Stimulated activated CD4-positive, alpha-beta T cell treated with anti-CD3 and anti-CD28 coated beads, Interleukin-12 subunit alpha, Interleukin-12 subunit beta, amount 100 ng/mL, for 48 hours (primary cell): ENCODE data around the gene EME2.

ENCODE experiments used
- DNase-seq, 3 donors: peaks; one replicate each; pipeline ENCODE4 v3.0.0-alpha.2; 2020; ENCODE audit warnings: low read depth in 2 of 3, low spot score in 1 of 3

Gene EME2

DNA sequence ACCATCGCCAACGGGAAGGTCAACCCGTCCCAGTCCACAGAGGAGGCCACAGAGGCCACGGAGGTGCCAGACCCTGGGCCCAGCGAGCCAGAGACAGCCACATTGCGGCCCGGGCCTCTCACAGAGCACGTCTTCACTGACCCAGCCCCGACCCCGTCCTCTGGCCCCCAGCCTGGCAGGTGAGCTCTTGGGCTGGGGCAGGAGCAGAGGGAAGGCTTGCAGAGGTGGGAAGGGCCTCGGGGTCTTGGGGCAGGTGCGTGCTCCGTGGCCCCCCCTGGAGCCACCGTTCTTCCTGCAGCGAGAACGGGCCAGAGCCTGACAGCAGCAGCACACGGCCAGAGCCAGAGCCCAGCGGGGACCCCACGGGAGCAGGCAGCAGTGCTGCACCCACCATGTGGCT lies 6.4 kb upstream of the EME2 start:
- DNase-seq: no peak

DNA sequence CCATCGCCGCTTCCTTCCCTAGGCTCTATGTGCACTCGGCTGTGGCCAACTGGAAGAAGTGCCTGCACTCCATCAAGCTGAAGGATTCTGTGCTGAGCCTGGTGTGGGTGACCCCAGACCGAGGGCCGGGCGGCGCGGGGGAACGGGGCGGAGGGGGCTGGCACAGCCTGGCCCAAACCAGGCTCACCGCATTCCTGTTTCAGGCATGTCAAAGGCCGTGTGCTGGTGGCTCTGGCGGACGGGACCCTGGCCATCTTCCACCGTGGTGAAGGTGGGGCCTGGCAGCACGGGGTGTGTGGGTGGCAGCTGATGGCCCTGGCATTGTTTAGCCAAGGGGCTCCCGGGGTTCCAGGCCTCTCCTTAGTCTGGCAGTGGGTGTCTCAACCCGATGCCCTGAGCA lies 5.9 kb upstream of the EME2 start:
- DNase-seq: no peak

DNA sequence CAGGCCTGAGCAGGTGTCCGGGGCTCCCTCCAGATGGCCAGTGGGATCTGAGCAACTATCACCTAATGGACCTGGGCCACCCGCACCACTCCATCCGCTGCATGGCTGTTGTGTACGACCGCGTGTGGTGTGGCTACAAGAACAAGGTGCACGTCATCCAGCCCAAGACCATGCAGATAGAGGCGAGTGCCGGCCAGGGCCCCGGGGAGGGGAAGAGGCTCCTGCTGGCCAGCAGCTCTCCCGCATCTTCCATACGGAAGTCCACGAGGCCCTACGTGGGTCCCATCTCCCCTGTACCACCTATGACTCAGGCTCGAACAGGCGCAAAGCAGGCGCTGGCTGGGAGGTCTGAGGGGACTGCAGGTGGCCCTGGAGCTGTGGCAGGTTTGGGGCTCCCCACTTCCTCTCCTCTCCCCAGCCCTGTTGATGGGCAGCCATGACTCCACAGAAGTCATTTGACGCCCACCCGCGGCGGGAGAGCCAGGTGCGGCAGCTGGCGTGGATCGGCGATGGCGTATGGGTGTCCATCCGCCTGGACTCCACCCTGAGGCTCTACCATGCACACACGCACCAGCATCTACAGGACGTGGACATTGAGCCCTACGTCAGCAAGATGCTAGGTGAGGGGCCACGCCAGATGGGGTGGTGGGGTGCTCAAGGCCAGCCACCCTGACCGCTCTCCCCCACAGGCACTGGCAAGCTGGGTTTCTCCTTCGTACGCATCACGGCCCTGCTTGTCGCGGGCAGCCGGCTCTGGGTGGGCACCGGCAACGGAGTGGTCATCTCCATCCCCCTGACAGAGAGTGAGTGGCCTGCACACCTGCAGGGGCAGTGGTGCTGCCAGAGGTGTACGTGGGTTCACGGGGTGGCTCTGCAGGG lies 5.3 kb upstream of the EME2 start:
- DNase-seq: no peak

DNA sequence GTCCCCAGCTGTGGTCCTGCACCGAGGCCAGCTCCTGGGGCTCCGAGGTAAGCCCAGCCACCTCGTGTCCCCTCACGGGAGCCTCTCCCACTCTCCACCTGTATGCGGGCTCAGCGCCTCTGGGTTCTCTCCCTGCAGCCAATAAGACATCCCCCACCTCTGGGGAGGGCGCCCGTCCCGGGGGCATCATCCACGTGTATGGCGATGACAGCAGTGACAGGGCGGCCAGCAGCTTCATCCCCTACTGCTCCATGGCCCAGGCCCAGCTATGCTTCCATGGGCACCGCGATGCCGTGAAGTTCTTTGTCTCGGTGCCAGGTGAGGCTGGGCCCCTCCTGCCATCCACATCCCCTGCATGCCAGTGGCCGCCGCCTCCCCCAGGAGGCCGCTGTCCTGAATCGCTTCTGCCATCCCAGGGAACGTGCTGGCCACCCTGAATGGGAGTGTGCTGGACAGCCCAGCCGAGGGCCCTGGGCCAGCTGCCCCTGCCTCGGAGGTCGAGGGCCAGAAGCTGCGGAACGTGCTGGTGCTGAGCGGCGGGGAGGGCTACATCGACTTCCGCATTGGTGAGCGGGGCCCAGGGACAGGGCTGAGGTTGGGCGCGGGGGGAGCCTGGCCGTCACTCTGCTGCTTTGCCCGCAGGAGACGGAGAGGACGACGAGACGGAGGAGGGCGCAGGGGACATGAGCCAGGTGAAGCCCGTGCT lies 4.4 kb upstream of the EME2 start:
- no peak for DNase-seq

DNA sequence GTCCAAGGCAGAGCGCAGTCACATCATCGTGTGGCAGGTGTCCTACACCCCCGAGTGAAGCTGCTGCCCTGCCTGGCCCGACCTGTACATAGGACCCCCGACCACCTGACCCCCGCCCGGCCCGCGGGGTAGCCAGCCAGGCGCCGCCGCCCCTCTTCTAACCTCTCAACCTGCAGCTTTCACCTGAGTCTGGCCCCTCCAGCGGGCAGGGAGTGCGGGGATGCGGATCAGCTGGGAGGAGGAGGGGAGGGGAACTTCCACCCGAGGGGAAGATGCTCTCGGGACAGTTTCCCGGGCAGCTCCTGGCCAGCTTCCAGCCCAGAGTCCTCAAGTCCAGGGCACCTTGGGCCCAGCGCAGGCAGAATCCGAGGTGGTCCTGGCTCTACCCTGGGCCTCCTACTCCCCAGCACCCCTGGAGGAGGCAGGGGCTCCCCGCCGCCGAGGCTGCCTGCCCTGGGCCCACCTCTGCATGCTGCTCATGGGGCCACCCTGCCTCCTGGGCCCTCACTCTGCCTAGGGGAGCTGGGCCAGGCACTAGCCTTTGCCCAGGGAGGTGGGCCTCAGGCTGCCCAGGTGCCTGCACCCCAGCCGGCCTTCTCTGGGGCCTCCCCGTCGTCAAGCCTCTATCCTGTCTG lies 3.7 kb upstream of the EME2 start:
- no peak for DNase-seq

DNA sequence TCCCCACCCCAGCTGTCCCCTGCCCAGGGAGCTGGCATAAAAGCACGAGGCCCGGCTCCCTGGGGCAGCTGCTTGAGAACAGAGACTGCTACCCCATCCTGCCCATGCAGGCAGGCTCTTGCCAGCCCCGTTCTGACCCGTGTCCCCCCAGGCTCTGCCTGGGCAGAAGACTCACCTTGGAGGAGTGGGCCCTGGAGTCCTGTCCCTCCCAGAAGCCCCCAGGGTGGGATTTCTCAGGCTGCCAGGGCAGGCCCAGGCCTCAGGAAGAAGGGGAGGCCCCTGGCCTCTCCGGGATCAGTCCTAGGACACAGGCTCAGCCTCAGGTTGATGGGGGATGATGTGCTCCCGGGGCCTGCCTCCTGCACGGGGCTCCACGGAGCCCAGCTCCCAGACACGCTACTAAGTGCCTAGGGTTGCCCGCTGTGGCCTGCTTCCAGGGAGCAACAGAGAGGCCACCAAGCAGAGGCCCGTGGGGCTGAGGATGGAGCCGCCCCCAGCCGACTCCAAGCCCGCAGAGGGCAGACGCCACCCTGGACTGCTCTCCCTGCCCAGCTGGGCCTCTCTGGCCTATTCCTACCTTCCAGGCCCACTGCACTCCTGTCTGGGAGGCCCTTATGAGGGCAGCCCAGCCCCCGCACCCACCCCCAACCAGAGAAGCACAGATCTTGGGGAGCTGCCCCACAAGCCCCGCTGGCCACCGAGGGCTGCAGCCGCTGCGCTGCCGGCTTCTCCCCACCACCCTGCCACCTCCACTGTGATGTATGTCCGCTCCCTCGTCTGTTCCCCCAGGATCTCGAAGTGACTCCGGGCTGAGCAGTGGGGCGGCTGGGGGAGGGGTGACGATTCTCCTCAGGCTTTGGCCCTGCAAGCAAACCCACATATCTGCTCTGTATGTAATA lies 3.0 kb upstream of the EME2 start:
- DNase-seq: no peak

DNA sequence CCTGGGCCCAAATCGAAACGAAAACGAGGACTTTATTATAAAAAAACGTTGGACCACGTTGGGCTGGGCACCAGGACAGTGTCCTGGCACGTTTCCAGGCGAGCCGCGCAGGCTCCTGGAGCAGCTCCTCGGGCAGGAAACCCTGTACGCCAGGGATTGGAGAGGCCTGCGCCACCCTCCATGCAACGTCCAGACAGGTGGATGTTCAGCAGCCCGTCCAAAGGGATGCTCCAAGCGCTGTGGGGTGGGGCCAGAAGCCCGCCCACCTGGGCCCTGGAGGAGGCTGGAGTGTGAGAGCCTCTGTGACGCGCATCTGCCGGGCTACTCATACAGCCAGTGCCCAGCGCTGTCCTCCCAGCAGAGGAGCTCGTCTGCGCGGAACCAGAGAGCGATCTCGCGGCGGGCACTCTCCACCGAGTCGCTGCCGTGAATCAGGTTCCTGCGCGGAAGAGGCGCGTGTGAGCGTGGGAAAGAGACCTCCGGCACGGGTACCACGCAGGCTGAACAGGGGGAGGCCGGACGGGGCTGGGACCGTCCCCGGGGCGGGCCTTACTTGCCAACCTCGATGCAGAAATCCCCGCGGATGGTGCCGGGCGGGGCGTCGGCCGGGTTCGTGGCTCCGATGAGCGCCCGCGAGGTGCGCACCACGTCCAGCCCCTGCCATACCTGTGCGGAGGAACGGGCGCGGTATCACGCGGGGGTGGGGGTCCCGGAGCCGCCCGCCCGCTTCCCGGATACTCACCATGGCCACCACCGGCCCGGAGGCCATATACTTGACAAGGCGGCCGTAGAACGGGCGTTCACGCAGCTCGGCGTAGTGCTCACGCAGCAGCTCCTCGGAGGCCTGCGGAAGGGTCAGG lies 2.1 kb upstream of the EME2 start:
- DNase-seq: peak in 2 of 3 donors; percentile 39 to 51

DNA sequence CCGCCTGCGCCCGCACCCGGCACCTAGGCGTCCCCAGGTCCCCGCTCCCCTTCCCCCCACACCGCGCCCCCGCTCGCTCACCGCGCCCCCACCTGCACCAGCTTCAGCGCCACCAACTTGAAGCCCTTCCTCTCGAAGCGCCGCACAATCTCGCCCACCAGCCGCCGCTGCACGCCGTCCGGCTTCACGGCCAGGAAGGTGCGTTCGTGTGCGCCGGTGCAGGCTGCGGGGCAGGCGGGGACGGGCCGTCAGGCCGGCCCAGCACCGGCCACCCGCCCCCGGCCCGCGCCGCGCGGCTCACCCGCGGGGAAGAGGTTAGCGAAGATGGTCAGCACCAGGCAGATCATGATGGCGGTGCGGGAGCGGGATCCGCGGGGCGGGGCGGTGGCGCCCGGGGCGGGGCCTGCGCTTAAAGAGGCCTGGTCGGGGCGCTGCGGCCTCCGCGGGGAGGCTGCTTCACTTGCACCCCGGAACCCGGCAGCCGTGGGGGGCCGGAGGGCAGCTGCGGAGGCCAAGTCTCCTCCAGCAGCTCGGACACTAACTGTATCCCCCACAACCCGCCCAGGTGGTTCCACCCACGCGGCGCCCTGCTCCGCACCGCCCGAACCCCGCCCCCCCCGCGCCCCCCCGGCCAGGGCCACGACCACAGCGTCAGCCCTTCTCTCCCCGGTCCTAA lies 1.3 kb upstream of the EME2 start, which contains the start of gene NME3:
Gene NME3, minus strand, starts transcription at position 356 of the 676 bp plus-strand sequence. Its CDS starts 9 bp downstream, at position 347.
- peak; percentile 54 to 79 (median 77) for DNase-seq

DNA sequence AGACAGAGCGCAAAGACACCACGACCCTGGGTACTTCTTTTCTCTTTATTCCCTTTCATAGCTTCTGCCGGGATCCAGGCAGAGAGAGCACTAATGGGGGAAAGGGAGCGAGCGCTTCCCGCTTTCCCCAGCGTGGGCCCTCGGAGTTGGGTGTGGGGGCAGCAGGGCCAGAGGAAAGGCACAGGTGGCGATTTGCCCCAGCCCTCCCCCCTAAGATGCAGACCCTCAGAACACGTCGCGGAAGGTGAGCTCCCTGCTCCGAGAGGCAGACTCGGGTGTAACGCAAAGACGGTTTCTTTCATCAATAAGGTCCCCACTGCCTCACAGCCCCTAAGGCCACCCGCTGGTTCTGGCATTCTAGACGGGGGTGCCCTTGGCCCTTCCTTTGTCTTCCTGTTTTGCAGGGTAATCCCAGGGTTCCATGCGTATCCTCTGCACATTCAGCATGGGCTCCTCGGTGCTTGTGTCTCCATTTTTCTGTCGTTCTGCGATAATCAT lies 697 bp upstream of the EME2 start:
- DNase-seq: no peak

DNA sequence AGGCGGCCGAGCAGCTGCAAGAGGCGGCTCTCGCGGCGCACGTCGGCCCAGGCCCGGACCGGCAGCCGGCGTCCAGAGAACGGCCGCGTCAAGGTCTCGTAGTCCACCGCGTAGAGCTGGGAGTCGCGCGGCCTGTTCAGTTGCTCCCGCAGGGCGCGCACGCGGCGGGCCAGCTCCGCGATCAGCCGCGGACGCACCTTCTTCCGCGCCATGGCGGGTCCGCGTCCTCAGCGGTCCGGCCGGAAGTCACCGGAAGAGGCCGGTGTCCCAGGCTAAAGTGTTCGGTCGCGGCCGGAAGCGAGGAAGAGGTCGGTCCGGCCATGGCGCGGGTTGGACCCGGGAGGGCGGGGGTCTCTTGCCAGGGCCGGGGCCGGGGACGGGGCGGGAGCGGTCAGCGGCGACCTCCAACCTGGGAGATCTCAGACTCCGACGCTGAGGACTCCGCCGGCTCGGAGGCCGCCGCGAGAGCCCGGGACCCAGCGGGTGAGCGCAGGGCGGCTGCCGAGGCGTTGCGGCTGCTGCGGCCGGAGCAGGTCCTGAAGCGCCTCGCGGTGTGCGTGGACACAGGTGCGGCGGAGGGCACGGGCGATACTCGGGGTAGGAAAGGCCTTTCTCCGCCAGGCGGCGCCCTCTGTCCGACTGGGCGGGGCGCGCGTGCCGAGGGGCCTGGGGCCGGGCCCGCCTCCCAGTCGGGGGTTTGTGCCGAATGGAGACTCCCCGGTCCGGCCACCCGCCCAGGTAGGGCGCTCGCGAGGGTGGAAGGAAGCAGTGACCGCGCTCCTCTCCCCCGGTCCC lies 495 bp downstream of the EME2 start, which contains the start of gene MRPS34:
Gene MRPS34, minus strand, starts transcription at position 227 of the 795 bp plus-strand sequence. Its CDS starts 15 bp downstream, at position 212.
- DNase-seq: peak; percentile 65 to 75 (median 72)

DNA sequence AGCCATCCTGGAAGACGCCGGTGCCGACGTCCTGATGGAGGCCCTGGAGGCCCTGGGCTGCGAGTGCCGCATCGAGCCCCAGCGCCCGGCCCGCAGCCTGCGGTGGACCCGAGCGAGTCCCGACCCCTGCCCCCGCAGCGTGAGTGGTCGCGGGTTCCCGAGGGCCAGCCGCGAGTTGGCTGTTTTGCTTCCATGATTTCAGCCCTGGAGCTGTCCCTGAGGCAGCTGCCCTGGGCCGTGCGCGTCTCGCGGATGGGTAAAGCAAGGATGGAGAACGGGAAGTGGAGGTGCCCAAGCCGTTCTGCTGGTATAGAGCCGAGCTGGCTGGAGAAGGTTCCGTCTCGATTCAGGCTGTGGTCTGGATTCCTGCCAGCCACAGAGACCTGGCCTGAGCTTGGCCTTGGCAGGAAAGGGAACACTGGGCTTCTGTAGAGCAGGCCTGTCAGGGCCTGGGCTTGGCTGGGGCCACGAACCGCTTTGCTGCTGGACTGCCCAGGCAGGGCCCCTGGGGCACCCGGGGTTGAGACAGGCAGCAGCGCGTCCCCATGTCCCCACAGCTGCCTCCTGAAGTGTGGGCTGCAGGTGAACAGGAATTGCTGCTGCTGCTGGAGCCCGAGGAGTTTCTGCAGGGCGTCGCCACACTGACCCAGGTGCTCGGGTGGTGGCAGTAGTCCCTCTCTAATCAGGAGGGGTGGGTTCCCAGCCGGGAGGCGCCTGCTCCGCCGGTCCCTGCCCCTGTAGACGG lies 1.3 kb downstream of the EME2 start:
- peak in 2 of 3 donors; percentile 8 to 16 for DNase-seq

DNA sequence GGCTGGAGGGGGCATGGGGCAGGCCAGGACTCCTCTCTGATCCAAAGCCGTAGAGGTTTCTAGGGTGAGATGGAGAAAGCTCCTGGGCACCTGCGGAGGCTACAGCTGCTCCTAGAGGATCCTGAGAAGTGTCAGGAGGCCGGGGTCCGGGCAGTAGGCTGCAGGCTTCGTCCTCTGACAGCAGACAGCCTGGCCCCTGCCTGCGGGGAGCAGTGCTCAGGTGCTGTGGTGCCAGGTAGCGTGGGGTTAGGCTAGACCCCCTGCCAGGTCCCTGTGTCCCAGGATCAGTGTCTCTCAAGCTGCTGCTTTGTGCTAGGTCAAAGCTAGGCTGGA lies 1.8 kb downstream of the EME2 start:
- DNase-seq: no peak

DNA sequence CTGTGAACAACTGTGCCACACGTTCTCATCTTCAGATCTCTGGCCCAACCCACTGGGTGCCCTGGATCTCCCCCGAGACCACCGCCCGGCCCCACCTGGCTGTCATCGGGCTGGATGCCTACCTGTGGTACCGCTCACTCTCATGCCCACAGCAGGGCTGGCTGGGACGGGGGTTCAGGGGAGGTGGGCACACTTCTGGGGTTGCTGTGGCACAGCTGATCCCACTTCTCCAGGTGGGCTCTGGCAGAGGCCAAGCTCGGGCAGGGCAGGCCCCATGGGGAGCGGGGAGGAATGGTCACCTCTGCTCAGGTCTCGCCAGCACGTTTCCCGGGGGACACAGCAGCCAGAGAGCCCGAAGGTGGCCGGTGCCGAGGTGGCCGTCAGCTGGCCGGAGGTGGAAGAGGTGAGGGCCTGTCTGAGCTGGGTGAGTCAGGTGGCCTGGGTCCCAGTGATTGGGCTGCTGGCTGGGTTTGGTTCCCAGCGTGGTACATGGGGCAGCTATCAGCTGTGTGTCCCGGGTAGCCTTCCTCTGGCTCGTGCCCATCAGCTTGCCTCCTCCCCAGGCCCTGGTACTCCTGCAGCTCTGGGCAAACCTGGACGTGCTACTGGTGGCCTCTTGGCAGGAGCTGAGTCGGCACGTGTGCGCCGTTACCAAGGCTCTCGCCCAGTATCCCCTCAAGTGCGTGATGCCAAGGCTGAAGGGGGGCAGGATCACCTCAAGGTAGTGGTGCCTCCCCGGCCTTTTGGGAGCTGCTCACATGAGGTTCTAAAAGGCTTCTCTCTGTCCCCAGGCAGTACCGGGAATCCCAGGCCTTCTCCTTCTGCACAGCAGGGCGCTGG lies 2.6 kb downstream of the EME2 start:
- no peak for DNase-seq

DNA sequence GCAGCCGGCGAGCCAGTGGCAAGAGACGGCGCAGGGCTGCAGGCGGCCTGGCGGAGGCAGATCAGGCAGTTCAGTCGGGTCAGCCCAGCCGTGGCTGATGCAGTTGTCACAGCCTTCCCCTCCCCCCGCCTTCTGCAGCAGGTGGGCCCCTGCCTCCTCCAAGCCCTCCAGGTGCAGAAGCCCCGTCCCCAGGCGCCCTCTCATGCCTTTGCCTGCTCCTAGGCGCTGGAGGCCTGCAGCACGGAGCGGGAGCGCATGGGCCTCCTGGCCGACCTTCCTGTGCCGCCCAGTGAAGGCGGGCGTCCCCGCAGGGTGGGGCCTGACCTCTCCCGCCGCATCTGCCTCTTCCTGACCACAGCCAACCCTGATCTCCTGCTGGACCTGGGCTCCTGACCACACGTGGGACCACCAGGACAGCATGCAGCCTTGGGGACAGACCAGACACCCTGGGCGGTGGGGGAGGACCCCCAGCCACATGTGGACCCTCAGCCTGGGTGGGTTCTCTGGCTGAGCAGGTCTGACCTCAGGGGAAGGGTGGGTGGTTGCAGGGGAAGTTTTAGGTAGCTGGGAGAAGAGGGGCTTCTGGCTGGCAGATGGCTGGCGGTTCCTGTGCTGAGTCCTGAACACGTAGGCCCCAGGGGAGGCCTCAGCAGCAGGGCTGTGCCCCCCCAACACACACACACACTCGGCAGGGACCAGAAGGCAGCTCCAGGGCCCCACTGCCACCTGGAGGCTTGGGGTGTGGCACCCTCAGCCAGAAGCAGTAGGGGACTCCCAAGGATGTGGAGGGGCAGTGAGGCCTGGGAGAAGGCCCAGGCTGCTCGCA lies 3.4 kb downstream of the EME2 start:
- DNase-seq: no peak

DNA sequence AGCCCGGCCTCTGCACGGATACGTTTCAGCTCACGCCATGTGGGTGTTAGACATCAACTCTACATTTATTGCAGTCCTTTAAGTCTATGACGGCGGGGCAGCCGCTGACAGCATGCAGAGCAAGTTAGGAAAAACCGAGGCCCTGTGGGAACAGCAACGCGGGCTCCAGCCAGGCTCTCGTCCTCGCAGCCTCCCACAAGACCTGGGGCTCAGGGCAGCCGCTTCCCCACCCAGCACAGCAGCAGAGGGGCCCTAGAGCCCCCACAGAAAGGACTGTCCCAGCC lies 4.0 kb downstream of the EME2 start:
- DNase-seq: no peak

DNA sequence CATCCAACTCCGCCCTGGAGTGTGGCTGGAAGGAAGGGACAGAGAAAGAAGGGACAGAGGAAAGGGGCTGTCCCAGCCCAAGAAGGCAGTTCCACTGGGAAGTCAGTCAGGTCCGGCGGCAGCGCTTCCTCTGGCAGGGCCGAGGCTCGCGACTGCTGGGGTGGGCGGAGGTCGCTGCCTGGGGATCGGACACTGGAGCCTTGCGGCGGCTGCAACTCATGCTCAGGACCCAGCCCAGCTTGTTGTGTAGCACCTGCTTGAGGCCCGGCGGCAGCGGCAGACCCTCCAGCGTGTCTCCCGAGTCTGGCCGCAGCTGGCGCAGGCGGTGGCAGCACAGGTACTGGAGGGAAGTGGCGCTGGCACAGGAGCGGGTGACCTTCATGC lies 4.4 kb downstream of the EME2 start:
- DNase-seq: no peak
